Stimulated activated CD4-positive, alpha-beta T cell treated with anti-CD3 and anti-CD28 coated beads, Interleukin-15, amount 100 ng/mL, for 24 hours (primary cell): ENCODE measurements around the gene IL1RAP.
"Not testable (repeated sequence)": the region's sequence is repeated elsewhere in the genome, so short reads cannot be mapped to it uniquely, and the experiment has no call there.

Experiments used
- DNase-seq: peaks from one replicate; pipeline ENCODE4 v3.0.0-alpha.2; 2020

Gene IL1RAP

GRCh38 chr3:190512666-190513065, 1.2 kb upstream of the IL1RAP start:
- DNase-seq = no peak

GRCh38 chr3:190514413-190515153, 698 bp downstream of the IL1RAP start:
- peak; percentile 59 for DNase-seq

GRCh38 chr3:190516416-190516815, 2.5 kb downstream of the IL1RAP start:
- no peak for DNase-seq

- DNase-seq = no peak
Observed at GRCh38 chr3:190517687-190518086, 3.8 kb downstream of the IL1RAP start.

GRCh38 chr3:190518531-190518930, 4.6 kb downstream of the IL1RAP start:
- DNase-seq = not testable (repeated sequence)

GRCh38 chr3:190519886-190520285, 6.0 kb downstream of the IL1RAP start:
- no peak for DNase-seq

GRCh38 chr3:190521998-190522397, 8.1 kb downstream of the IL1RAP start:
- no peak for DNase-seq

- no peak for DNase-seq
Observed at GRCh38 chr3:190522621-190523222, 8.8 kb downstream of the IL1RAP start.

- DNase-seq = no peak
Observed at GRCh38 chr3:190524942-190525341, 11.1 kb downstream of the IL1RAP start.

- DNase-seq = no peak
Observed at GRCh38 chr3:190525634-190526033, 11.7 kb downstream of the IL1RAP start.

- no peak for DNase-seq
Observed at GRCh38 chr3:190526787-190527762, 13.2 kb downstream of the IL1RAP start.

- DNase-seq = no peak
Observed at GRCh38 chr3:190528706-190529105, 14.8 kb downstream of the IL1RAP start.

- no peak for DNase-seq
Observed at GRCh38 chr3:190531406-190531805, 17.5 kb downstream of the IL1RAP start.

GRCh38 chr3:190532731-190533203, 18.9 kb downstream of the IL1RAP start:
- DNase-seq = no peak

GRCh38 chr3:190533511-190534281, 19.8 kb downstream of the IL1RAP start:
- no peak for DNase-seq

- no peak for DNase-seq
Observed at GRCh38 chr3:190534386-190534785, 20.5 kb downstream of the IL1RAP start.

- DNase-seq = no peak
Observed at GRCh38 chr3:190534986-190535385, 21.1 kb downstream of the IL1RAP start.

GRCh38 chr3:190537146-190537545, 23.3 kb downstream of the IL1RAP start:
- no peak for DNase-seq

- no peak for DNase-seq
Observed at GRCh38 chr3:190538288-190538687, 24.4 kb downstream of the IL1RAP start.

- no peak for DNase-seq
Observed at GRCh38 chr3:190539526-190539925, 25.6 kb downstream of the IL1RAP start.

- DNase-seq = no peak
Observed at GRCh38 chr3:190541008-190541407, 27.1 kb downstream of the IL1RAP start.

GRCh38 chr3:190541560-190541959, 27.7 kb downstream of the IL1RAP start:
- no peak for DNase-seq

- no peak for DNase-seq
Observed at GRCh38 chr3:190542846-190543245, 29.0 kb downstream of the IL1RAP start.
